GM23248 (cell line): ENCODE measurements around the gene NEURL2. TPM values are rescaled to one million over a fixed set of nuclear protein-coding genes. Genes with fewer than 3 reads are reported as not detected.
"Not testable (repeated sequence)": the region's sequence is repeated elsewhere in the genome, so short reads cannot be mapped to it uniquely, and the experiment has no call there.

Source experiments
- DNase-seq: peaks from one replicate; pipeline ENCODE4 v3.0.0-alpha.2; 2015
- H2AFZ ChIP-seq: fragments of 200-600 bp; sonication (generic); 2 replicates; pipeline ENCODE4 v1.6.1; 2016; ENCODE audit warnings: antibody characterized with exemption
- H3F3A ChIP-seq: fragments of 200-600 bp; sonication (generic); 2 replicates; pipeline ENCODE4 v1.6.1; 2016; ENCODE audit warnings: mild to moderate bottlenecking, antibody characterized with exemption, mixed run types; ENCODE audit not compliant: insufficient read depth
- H3K27ac ChIP-seq: fragments of 200-600 bp; sonication (generic); 2 replicates; pipeline ENCODE4 v1.5.1; 2016; ENCODE audit warnings: mild to moderate bottlenecking
- H3K27me3 ChIP-seq: fragments of 200-600 bp; sonication (generic); replicated peaks from 2 replicates; pipeline ENCODE4 v1.6.1; 2016; ENCODE audit warnings: mild to moderate bottlenecking; ENCODE audit not compliant: insufficient read depth
- H3K36me3 ChIP-seq: fragments of 200-600 bp; sonication (generic); 2 replicates; pipeline ENCODE4 v1.6.1; 2016; ENCODE audit warnings: low read depth, mild to moderate bottlenecking
- H3K4me1 ChIP-seq: fragments of 200-600 bp; sonication (generic); 2 replicates; pipeline ENCODE4 v1.6.1; 2016; ENCODE audit warnings: mild to moderate bottlenecking; ENCODE audit not compliant: insufficient read depth
- H3K4me2 ChIP-seq: fragments of 200-600 bp; sonication (generic); one replicate; pipeline ENCODE4 v1.6.1; 2016; ENCODE audit warnings: mild to moderate bottlenecking; ENCODE audit not compliant: unreplicated experiment
- H3K4me3 ChIP-seq: fragments of 200-600 bp; sonication (generic); 2 replicates; pipeline ENCODE4 v1.5.1; 2016; ENCODE audit warnings: mild to moderate bottlenecking
- H3K79me2 ChIP-seq: fragments of 200-600 bp; sonication (generic); 2 replicates; pipeline ENCODE4 v1.6.1; 2016; ENCODE audit warnings: mild to moderate bottlenecking; ENCODE audit not compliant: insufficient read depth
- H3K9ac ChIP-seq: fragments of 200-600 bp; sonication (generic); 2 replicates; pipeline ENCODE4 v1.6.1; 2016; ENCODE audit warnings: mild to moderate bottlenecking
- H3K9me2 ChIP-seq: fragments of 200-600 bp; sonication (generic); 2 replicates; pipeline ENCODE4 v1.6.1; 2016; ENCODE audit warnings: mixed run types, mild to moderate bottlenecking, moderate library complexity; ENCODE audit not compliant: insufficient read depth
- H3K9me3 ChIP-seq: fragments of 200-600 bp; sonication (generic); one replicate; pipeline ENCODE4 v1.6.1; 2017; ENCODE audit warnings: low read depth
- H4K20me1 ChIP-seq: fragments of 200-600 bp; sonication (generic); 2 replicates; pipeline ENCODE4 v1.6.0; 2016; ENCODE audit not compliant: insufficient read depth
- EZH2 ChIP-seq: fragments of 200-600 bp; sonication (generic); IDR thresholded peaks from 2 replicates; pipeline ENCODE4 v1.6.1; 2018; ENCODE audit warnings: antibody characterized with exemption, mild to moderate bottlenecking; ENCODE audit not compliant: insufficient read depth, poor library complexity, severe bottlenecking
- EZH2phosphoT487 ChIP-seq: fragments of 200-600 bp; sonication (generic); IDR thresholded peaks from 2 replicates; pipeline ENCODE4 v1.6.1; 2018; ENCODE audit warnings: antibody characterized with exemption, moderate library complexity, mild to moderate bottlenecking, low read depth; ENCODE audit not compliant: insufficient read depth
- WGBS, 2 experiments: methylation state at CpG; one replicate each; pipeline ENCODE4 v1.1.6; 2015 to 2017; ENCODE audit warnings: low lambda C conversion rate in 2 of 2, low coverage in 1 of 2; ENCODE audit errors: missing lambda C conversion rate in 2 of 2; 5-methylcytosine and 5-hydroxymethylcytosine counted together
- in situ Hi-C: fragments of 300-500 bp; cut with MboI; formaldehyde crosslinking; loops from 2 replicates; pipeline ENCODE4 v1.15.0; 2020
- polyA plus RNA-seq: library from polyadenylated mRNA; unstranded; fragments of >200 nt; fragmentation: Nextera tagmentation; extraction: Ambion mirVana; gene quantifications from 2 replicates; pipeline ENCODE4 v1.2.1, GENCODE V29; 2016
- total RNA-seq: library from RNA; depleted of rRNA; stranded (reverse); fragments of >200 nt; shearing (Covaris generic); gene quantifications from 2 replicates; pipeline ENCODE4 v1.2.3, GENCODE V29; 2014

The NEURL2 gene
- total and polyA plus RNA-seq, 2 experiments from 2014 or later, result 2.1 to 4.3 TPM

GRCh38 chr20:45907219-45907948 is 16.4 kb upstream of the NEURL2 start:
- H3K27me3 ChIP-seq, result no peaks in the 10 kb centered on the region
- H3K4me2 ChIP-seq, result no peak overlapping the region
- no peak for DNase-seq
- H3K9ac ChIP-seq, result no peak overlapping the region
- H3K4me1 ChIP-seq, result peaks cover 24% of the 10 kb centered on the region
- no peaks in the 10 kb centered on the region for H4K20me1 ChIP-seq
- no peaks in the 10 kb centered on the region for H3K9me2 ChIP-seq
- H3K9me3 ChIP-seq, result no peaks in the 10 kb centered on the region
- H2AFZ ChIP-seq, result no peak overlapping the region
- no peaks in the 10 kb centered on the region for H3K36me3 ChIP-seq
- H3K27ac ChIP-seq, result no peak overlapping the region
- in situ Hi-C loops, result no loop called here
- H3F3A ChIP-seq, result peaks cover 11% of the 10 kb centered on the region; the same call in 1 of the 2 replicates
- H3K79me2 ChIP-seq, result no peaks in the 10 kb centered on the region
- no peak for TF ChIP-seq EZH2
- TF ChIP-seq EZH2phosphoT487, result no peak
- 93 to 95% methylated on average over 17 of the region's 17 CpGs for WGBS, 2 experiments
- no peak overlapping the region for H3K4me3 ChIP-seq

- no peaks in the 10 kb centered on the region for H4K20me1 ChIP-seq
- DNase-seq, result peak; percentile 96
- no peaks in the 10 kb centered on the region for H3K9me2 ChIP-seq
- H3K9ac ChIP-seq, result 0 out of 2 replicates have a peak overlapping the region, but pooled peaks have one; percentile 40
- H3K27ac ChIP-seq, result peak overlapping the region; percentile 74
- TF ChIP-seq EZH2phosphoT487 (no peak), EZH2 (no peak)
- 61 to 64% methylated on average over 8 of the region's 8 CpGs for WGBS, 2 experiments
- H3F3A ChIP-seq, result peaks cover 11% of the 10 kb centered on the region; the same call in 1 of the 2 replicates
- H3K4me1 ChIP-seq, result peaks cover 14% of the 10 kb centered on the region
- no peaks in the 10 kb centered on the region for H3K79me2 ChIP-seq
- peak overlapping the region; percentile 16 for H3K4me2 ChIP-seq
- in situ Hi-C loops, result no loop called here
- H2AFZ ChIP-seq, result no peak overlapping the region
- no peaks in the 10 kb centered on the region for H3K27me3 ChIP-seq
- H3K36me3 ChIP-seq, result no peaks in the 10 kb centered on the region
- no peaks in the 10 kb centered on the region for H3K9me3 ChIP-seq
- H3K4me3 ChIP-seq, result no peak overlapping the region
Observed at GRCh38 chr20:45905505-45906079, 14.6 kb upstream of the NEURL2 start.

DNA sequence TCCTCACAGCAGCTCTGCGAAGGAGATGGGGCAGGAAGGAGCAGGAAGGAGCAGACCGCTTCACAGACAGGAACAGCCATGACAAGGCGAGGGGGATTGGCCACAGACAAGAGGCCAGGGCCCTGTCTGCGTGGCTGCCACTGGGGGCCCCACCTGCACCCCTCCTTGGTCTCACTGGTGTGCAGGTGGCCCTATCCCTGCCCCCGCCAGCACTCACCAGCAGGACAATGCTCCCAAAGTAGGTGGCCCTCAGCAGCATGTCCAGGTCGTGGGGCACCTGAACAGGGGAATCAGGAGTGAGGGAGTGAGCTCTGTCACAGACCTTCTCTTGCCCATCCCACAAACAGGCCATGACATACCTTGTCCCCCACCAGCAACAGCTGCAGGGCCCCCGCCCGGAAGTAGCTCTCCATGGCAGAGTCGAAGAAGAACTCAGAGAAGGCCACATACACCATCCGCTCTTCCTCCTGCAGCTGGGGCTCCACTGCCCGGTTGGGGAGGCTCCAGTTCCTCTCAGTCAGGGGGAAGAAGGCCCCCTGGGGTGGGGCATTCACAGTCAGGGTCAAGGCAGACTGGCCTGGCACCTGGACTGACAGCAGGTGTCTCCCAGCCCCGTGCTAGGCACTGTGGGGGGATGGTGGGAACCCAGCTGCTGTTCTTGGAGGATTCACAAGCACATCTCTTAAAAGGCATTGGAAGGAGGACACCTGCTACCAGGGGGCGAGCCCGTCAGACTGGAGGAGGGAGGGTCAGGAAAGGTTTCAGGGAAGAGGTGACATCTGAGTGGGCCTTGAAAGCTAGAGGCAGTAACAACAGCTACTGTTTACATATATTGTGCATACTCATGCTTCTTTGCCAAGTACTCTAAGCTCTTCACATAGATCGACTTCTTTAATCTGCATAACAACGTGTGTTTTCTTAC is 13.8 kb upstream of the NEURL2 start:
- H3K9ac ChIP-seq, result 0 out of 2 replicates have a peak overlapping the region, but pooled peaks have one; percentile 40
- DNase-seq, result peak; percentile 18
- no peak for TF ChIP-seq EZH2phosphoT487
- TF ChIP-seq EZH2, result no peak

DNA sequence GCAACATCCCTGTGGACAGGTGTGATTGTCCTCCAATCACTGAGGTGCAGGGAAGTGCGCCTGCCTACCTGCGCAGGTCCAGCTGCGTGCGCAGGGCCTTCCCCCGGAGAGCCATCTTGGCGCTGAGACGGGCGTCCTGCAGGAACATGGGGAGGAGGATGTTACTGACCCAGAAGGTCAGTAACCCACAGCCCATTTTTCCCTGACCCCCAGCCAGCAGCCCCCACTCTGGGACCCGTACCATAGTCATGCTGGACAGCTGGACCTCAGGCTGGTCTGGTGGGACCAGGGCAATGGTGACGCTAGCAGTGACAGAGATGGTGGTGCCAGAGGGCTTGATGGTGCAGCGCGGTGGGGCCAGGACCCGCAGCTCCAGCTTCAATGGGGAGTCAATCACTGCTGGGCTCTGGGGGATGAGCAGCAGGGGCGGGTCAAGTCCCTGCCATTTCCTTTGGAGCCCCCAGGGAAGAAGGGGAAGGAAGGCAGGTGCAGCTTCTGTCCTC is 11.2 kb upstream of the NEURL2 start:
- Histone ChIP-seq H2AFZ (no peak overlapping the region), H3K9me3 (no peaks in the 10 kb centered on the region), H3K4me2 (no peak overlapping the region), H3K9ac (no peak overlapping the region), H3K36me3 (no peaks in the 10 kb centered on the region), H3F3A (peaks cover 11% of the 10 kb centered on the region; the same call in 1 of the 2 replicates), H3K4me3 (no peak overlapping the region), H4K20me1 (no peaks in the 10 kb centered on the region), H3K27ac (no peak overlapping the region), H3K27me3 (no peaks in the 10 kb centered on the region), H3K79me2 (no peaks in the 10 kb centered on the region), H3K4me1 (peaks cover 14% of the 10 kb centered on the region), H3K9me2 (no peaks in the 10 kb centered on the region)
- WGBS, 2 experiments, result 90 to 96% methylated on average over 14 of the region's 14 CpGs
- DNase-seq, result no peak
- TF ChIP-seq EZH2phosphoT487, result no peak
- in situ Hi-C loops, result no loop called here

More for the DNA sequence above, 13.8 kb upstream of the NEURL2 start:
- no peaks in the 10 kb centered on the region for H4K20me1 ChIP-seq
- no peak overlapping the region for H3K4me3 ChIP-seq
- H3K9me2 ChIP-seq, result no peaks in the 10 kb centered on the region
- 88 to 89% methylated on average over 16 of the region's 16 CpGs for WGBS, 2 experiments
- no peaks in the 10 kb centered on the region for H3K36me3 ChIP-seq
- H3F3A ChIP-seq, result peaks cover 11% of the 10 kb centered on the region; the same call in 1 of the 2 replicates
- peak overlapping the region; percentile 74 for H3K27ac ChIP-seq
- no peaks in the 10 kb centered on the region for H3K27me3 ChIP-seq
- no peak overlapping the region for H3K4me2 ChIP-seq
- H2AFZ ChIP-seq, result no peak overlapping the region
- in situ Hi-C loops, result no loop called here
- H3K4me1 ChIP-seq, result peaks cover 14% of the 10 kb centered on the region
- H3K9me3 ChIP-seq, result no peaks in the 10 kb centered on the region
- H3K79me2 ChIP-seq, result no peaks in the 10 kb centered on the region

GRCh38 chr20:45901332-45901731 is 10.3 kb upstream of the NEURL2 start:
- in situ Hi-C loops, H3K4me3 ChIP-seq, H3K9ac ChIP-seq: not testable (repeated sequence)

More at GRCh38 chr20:45901332-45901731, 10.3 kb upstream of the NEURL2 start:
- H3K4me2 ChIP-seq, H3K27ac ChIP-seq, H3K79me2 ChIP-seq, DNase-seq, H2AFZ ChIP-seq, H3K9me3 ChIP-seq, H4K20me1 ChIP-seq, H3K27me3 ChIP-seq, H3K36me3 ChIP-seq, H3K9me2 ChIP-seq: not testable (repeated sequence)
- WGBS, 2 experiments, result 91 to 92% methylated on average over 6 of the region's 6 CpGs
- H3F3A ChIP-seq, result peaks cover 10% of the 10 kb centered on the region; the same call in 1 of the 2 replicates
- peaks cover 13% of the 10 kb centered on the region for H3K4me1 ChIP-seq
